Nasal cavity respiratory epithelium epithelial cell of viscerocranial mucosa (primary cell): Measurements from ENCODE around the gene KRTAP10-8. TPM values are rescaled to one million over a fixed set of nuclear protein-coding genes. Genes with fewer than 3 reads are reported as not detected.

ENCODE experiments used
- total RNA-seq: library from RNA; depleted of rRNA; stranded (reverse); fragments of >200 nt; gene quantifications from 2 replicates; pipeline ENCODE4 v1.2.3, GENCODE V29; 2014

The KRTAP10-8 gene
- total RNA-seq: not detected in 2 replicates

GRCh38 chr21:44612029-44612486, at the start of gene KRTAP10-8:
TSS of gene KRTAP10-8 (plus strand) at chr21:44612079. CDS start at chr21:44612101, 22 bp downstream.

GRCh38 chr21:44573630-44574456, 38.0 kb upstream of the KRTAP10-8 start, which contains the start of gene KRTAP10-4:
TSS of gene KRTAP10-4 (plus strand) at chr21:44573729. CDS start at chr21:44573759, 30 bp downstream.

GRCh38 chr21:44580231-44580821, 31.6 kb upstream of the KRTAP10-8 start, which contains the start of gene KRTAP10-5:
TSS of gene KRTAP10-5 (minus strand) at chr21:44580604. CDS start at chr21:44580578, 26 bp downstream.

GRCh38 chr21:44592446-44593311, 19.2 kb upstream of the KRTAP10-8 start, which contains the start of gene KRTAP10-6:
TSS of gene KRTAP10-6 (minus strand) at chr21:44592505. CDS start at chr21:44592484, 21 bp downstream.

GRCh38 chr21:44600118-44600978, 11.5 kb upstream of the KRTAP10-8 start, which contains the start of gene KRTAP10-7:
TSS of gene KRTAP10-7 (plus strand) at chr21:44600597. CDS start at chr21:44600622, 25 bp downstream.

GRCh38 chr21:44626673-44627143, 14.8 kb downstream of the KRTAP10-8 start, which contains the start of gene KRTAP10-9:
TSS of gene KRTAP10-9 (plus strand) at chr21:44627093. CDS start at chr21:44627172, 79 bp downstream.

GRCh38 chr21:44637018-44637850, 25.4 kb downstream of the KRTAP10-8 start, which contains the start of gene KRTAP10-10:
TSS of gene KRTAP10-10 (plus strand) at chr21:44637356. CDS start at chr21:44637418, 62 bp downstream.

GRCh38 chr21:44646366-44647221, 34.7 kb downstream of the KRTAP10-8 start, which contains the start of gene KRTAP10-11:
TSS of gene KRTAP10-11 (plus strand) at chr21:44646414. CDS start at chr21:44646459, 45 bp downstream.

GRCh38 chr21:44654576-44655175, 42.8 kb downstream of the KRTAP10-8 start, which contains the start of gene KRTAP12-4:
TSS of gene KRTAP12-4 (minus strand) at chr21:44654659. CDS start at chr21:44654614, 45 bp downstream.

GRCh38 chr21:44657635-44658540, 46.0 kb downstream of the KRTAP10-8 start, which contains the start of gene KRTAP12-3:
TSS of gene KRTAP12-3 (plus strand) at chr21:44657932. CDS start at chr21:44657980, 48 bp downstream.

Other genes with a start within 250 kb of the KRTAP10-8 start
- 0.34 and 1.4 TPM in 2 replicates for gene LRRC3, start 156.6 kb upstream of the KRTAP10-8 start, total RNA-seq
- not detected in 2 replicates for gene KRTAP10-1, start 71.9 kb upstream of the KRTAP10-8 start, total RNA-seq
- not detected in 2 replicates for gene KRTAP10-2, start 60.6 kb upstream of the KRTAP10-8 start, total RNA-seq
- not detected in 2 replicates for gene KRTAP10-3, start 53.3 kb upstream of the KRTAP10-8 start, total RNA-seq
- not detected in 2 replicates for gene KRTAP10-4, start 38.4 kb upstream of the KRTAP10-8 start, total RNA-seq
- gene KRTAP10-5, start 31.5 kb upstream of the KRTAP10-8 start, total RNA-seq: not detected in 2 replicates
- not detected in 2 replicates for gene KRTAP10-6, start 19.6 kb upstream of the KRTAP10-8 start, total RNA-seq
- not detected in 2 replicates for gene KRTAP10-7, start 11.5 kb upstream of the KRTAP10-8 start, total RNA-seq
- not detected in 2 replicates for gene KRTAP10-9, start 15.0 kb downstream of the KRTAP10-8 start, total RNA-seq
- gene KRTAP10-10, start 25.3 kb downstream of the KRTAP10-8 start, total RNA-seq: not detected in 2 replicates
- gene KRTAP10-11, start 34.3 kb downstream of the KRTAP10-8 start, total RNA-seq: not detected in 2 replicates
- not detected in 2 replicates for gene KRTAP12-4, start 42.6 kb downstream of the KRTAP10-8 start, total RNA-seq
- gene KRTAP12-3, start 45.9 kb downstream of the KRTAP10-8 start, total RNA-seq: not detected in 2 replicates
- gene KRTAP12-2, start 54.8 kb downstream of the KRTAP10-8 start, total RNA-seq: not detected in 2 replicates
- not detected in 2 replicates for gene KRTAP12-1, start 70.1 kb downstream of the KRTAP10-8 start, total RNA-seq
- not detected in 2 replicates for gene KRTAP10-12, start 85.1 kb downstream of the KRTAP10-8 start, total RNA-seq
- gene TSPEAR, start 99.5 kb downstream of the KRTAP10-8 start, total RNA-seq: not detected in 2 replicates
- 80.3 and 124 TPM in 2 replicates for gene UBE2G2, start 189.7 kb downstream of the KRTAP10-8 start, total RNA-seq
- gene SUMO3, start 206.0 kb downstream of the KRTAP10-8 start, total RNA-seq: 81.4 and 116 TPM in 2 replicates